HepG2 (cell line): ENCODE data around the gene GLRX2. TPM values are rescaled to one million over a fixed set of nuclear protein-coding genes. Genes with fewer than 3 reads are reported as not detected.

Source experiments
- CCAR2 ChIP-seq: fragments of 200-400 bp; formaldehyde crosslinking; optimal IDR thresholded peaks from 2 replicates; pipeline ENCODE3; 2018; ENCODE audit warnings: low read depth, mild to moderate bottlenecking, low read length, moderate library complexity
- CHCHD3 ChIP-seq: sonication (generic); formaldehyde crosslinking; IDR thresholded peaks from 2 replicates; pipeline ENCODE4 v1.8.0; 2022; ENCODE audit warnings: mild to moderate bottlenecking, missing genetic modification reagents, moderate library complexity
- HIVEP1 ChIP-seq: sonication (generic); formaldehyde crosslinking; IDR thresholded peaks from 2 replicates; pipeline ENCODE4 v1.4.0; 2020; ENCODE audit warnings: mild to moderate bottlenecking, missing genetic modification reagents
- HNF4G ChIP-seq, 2 experiments: sonication (generic) in 1 of 2; formaldehyde crosslinking in 1 of 2; IDR thresholded peaks; 2 replicates each; pipeline versions ENCODE4 v1.4.0 to v1.6.1; 2011 to 2020; ENCODE audit warnings: borderline replicate concordance in 2 of 2, low read depth in 2 of 2, mild to moderate bottlenecking in 2 of 2, low read length in 1 of 2, missing genetic modification reagents in 1 of 2, moderate library complexity in 1 of 2
- IRF9 ChIP-seq: sonication (generic); formaldehyde crosslinking; IDR thresholded peaks from 2 replicates; pipeline ENCODE4 v1.8.0; 2022; ENCODE audit warnings: missing genetic modification reagents, mild to moderate bottlenecking, borderline replicate concordance
- KLF16 ChIP-seq, 2 experiments: sonication (generic) in 1 of 2; formaldehyde crosslinking in 1 of 2; IDR thresholded peaks; 2 replicates each; pipeline versions ENCODE4 v1.6.1 to v1.8.0; 2016 to 2023; ENCODE audit warnings: missing genetic modification reagents in 2 of 2, missing compliant biosample characterization in 1 of 2
- MAFK ChIP-seq, 2 experiments: IDR thresholded peaks in 1 of 2; conservative IDR thresholded peaks in 1 of 2; 2 replicates each; pipeline ENCODE4 v1.6.1; 2011; ENCODE audit warnings: improper control_type of control experiment in 2 of 2, low read length in 2 of 2
- MLLT10 ChIP-seq: sonication (generic); formaldehyde crosslinking; IDR thresholded peaks from 2 replicates; pipeline ENCODE4 v1.4.0; 2020; ENCODE audit warnings: missing genetic modification reagents
- MTF1 ChIP-seq: sonication (generic); formaldehyde crosslinking; IDR thresholded peaks from 2 replicates; pipeline ENCODE4 v1.5.0; 2020; ENCODE audit warnings: missing genetic modification reagents
- MYNN ChIP-seq: sonication (generic); formaldehyde crosslinking; IDR thresholded peaks from 2 replicates; pipeline ENCODE4 v1.4.0; 2020; ENCODE audit warnings: mild to moderate bottlenecking, low read depth, missing genetic modification reagents
- PBX2 ChIP-seq: IDR thresholded peaks from 2 replicates; pipeline ENCODE4 v1.6.1; 2016; ENCODE audit warnings: control low read depth
- SOX13 ChIP-seq, 3 experiments: fragments of 450-650 bp in 1 of 3; sonication (generic) in 1 of 3; formaldehyde crosslinking in 1 of 3; IDR thresholded peaks in 2 of 3; conservative IDR thresholded peaks in 1 of 3; 2 replicates each; pipeline versions ENCODE4 v1.5.0 to v1.6.1; 2016 to 2020; ENCODE audit warnings: antibody characterized with exemption in 1 of 3, mild to moderate bottlenecking in 1 of 3, missing compliant biosample characterization in 1 of 3, missing genetic modification reagents in 1 of 3, moderate library complexity in 1 of 3
- SRSF9 ChIP-seq: fragments of 200-400 bp; formaldehyde crosslinking; IDR thresholded peaks from 2 replicates; pipeline ENCODE4 v1.6.1; 2018; ENCODE audit warnings: borderline replicate concordance, mild to moderate bottlenecking, low read depth, low read length; ENCODE audit not compliant: insufficient read depth, poor library complexity, severe bottlenecking
- TGIF2 ChIP-seq: IDR thresholded peaks from 2 replicates; pipeline ENCODE4 v1.6.1; 2016; ENCODE audit warnings: control low read depth, missing compliant biosample characterization
- THAP11 ChIP-seq: IDR thresholded peaks from 2 replicates; pipeline ENCODE4 v1.6.1; 2016; ENCODE audit warnings: missing biosample characterization, missing genetic modification reagents
- YY1 ChIP-seq: IDR thresholded peaks from 2 replicates; pipeline ENCODE4 v1.6.1; 2011; ENCODE audit warnings: low read length, low read depth, moderate library complexity, mild to moderate bottlenecking; ENCODE audit not compliant: insufficient read depth, insufficient replicate concordance
- ZFP41 ChIP-seq: sonication (generic); formaldehyde crosslinking; IDR thresholded peaks from 2 replicates; pipeline ENCODE4 v1.4.0; 2020; ENCODE audit warnings: mild to moderate bottlenecking, missing genetic modification reagents, borderline replicate concordance
- ZNF30 ChIP-seq: sonication (generic); formaldehyde crosslinking; IDR thresholded peaks from 2 replicates; pipeline ENCODE4 v1.5.0; 2020; ENCODE audit warnings: mild to moderate bottlenecking, missing genetic modification reagents
- ZNF614 ChIP-seq: IDR thresholded peaks from 2 replicates; pipeline ENCODE4 v1.6.1; 2018; ENCODE audit warnings: missing biosample characterization, missing genetic modification reagents, inconsistent platforms, borderline replicate concordance
- polyA plus RNA-seq, 8 experiments: library from polyadenylated mRNA; depleted of rRNA in 3 of 8; stranded (reverse) in 7 of 8; unstranded in 1 of 8; fragments of >200 nt; fragmentation: Illumina TruSeq in 4 of 8; extraction: Trizol in 4 of 8; gene quantifications; 2 replicates each; pipeline versions ENCODE4 v1.2.1 to v1.2.3, GENCODE V29; 2011 to 2016; ENCODE audit warnings: low read depth in 4 of 8, missing spikeins in 1 of 8, mixed read lengths in 1 of 8; ENCODE audit not compliant: insufficient read depth in 1 of 8
- total RNA-seq, 5 experiments: library from RNA; depleted of rRNA; stranded (reverse); fragments of >200 nt; fragmentation: Illumina TruSeq; extraction: Trizol; gene quantifications; 2 replicates each; pipeline ENCODE4 v1.2.3, GENCODE V29; 2016; ENCODE audit warnings: low read depth in 1 of 5
- TF ChIP-seq, protein P1 (sequence below): IDR thresholded peaks from 2 replicates; pipeline ENCODE4 v1.6.1; 2016; ENCODE audit warnings: low read depth, control low read depth
- TF ChIP-seq, protein P2 (sequence below): sonication (generic); formaldehyde crosslinking; IDR thresholded peaks from 2 replicates; pipeline ENCODE4 v1.4.0; 2020; ENCODE audit warnings: mild to moderate bottlenecking, missing genetic modification reagents

Gene GLRX2
- total and polyA plus RNA-seq, 2 of the 13 experiments (the other 11 are each of a cell fraction or from before 2014, with no cell fraction given) = 11.9 to 39.0 TPM

DNA sequence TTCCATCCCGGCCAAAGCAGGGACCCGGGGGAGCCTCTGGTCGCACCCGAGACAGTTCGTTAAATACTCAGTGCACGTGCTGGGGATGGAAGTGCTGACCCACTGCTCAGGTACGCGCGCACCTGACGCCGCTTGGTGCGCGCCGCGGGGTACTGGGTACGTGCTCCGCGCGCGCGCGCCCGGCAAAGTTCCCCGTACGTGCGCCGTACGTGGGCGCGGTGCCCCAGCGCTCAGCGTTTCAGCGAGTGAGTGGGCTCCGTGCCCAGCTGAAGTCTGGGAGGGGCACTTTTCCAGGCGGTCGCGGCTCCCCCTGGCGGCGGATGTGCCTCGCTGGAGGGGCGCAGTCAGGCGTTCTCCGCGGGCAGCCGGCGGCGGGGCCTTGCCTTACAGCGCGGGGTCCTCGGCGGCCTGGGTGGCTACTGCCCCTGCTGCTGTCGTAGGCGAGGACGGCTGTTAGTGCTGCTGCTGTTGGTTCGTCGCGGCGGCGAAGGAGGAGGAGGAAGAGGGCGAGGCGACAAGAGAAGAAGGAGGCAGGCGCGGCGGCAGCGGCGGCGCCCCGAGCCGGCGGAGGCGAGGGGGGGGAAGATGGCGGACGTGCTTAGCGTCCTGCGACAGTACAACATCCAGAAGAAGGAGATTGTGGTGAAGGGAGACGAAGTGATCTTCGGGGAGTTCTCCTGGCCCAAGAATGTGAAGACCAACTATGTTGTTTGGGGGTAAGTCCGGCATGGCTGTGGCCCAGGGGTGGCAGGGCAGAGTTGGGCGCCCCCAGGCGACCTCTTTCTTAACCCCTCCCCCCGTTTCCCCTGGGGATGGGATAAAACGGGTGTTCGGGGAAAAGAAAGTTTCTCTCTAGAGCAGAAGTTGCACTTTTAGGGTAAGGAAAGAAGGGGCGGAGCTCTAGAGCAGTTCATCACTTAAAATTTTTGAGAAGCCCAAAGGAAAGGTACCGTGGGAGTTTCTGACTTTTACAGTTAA is 16.7 kb upstream of the GLRX2 start, which contains the start of gene CDC73 (continued):
- TF ChIP-seq ZNF30 (CRISPR knock-in tag) = no peak
- 0 out of 2 replicates have a peak, but pooled peaks have one; percentile 10 for TF ChIP-seq HNF4G (IDR thresholded peaks at IDR 0.05; ENCODE audit: borderline replicate concordance, low read depth, low read length)
- peak; percentile 21; the same call in 1 of the 2 replicates for TF ChIP-seq HNF4G (CRISPR knock-in tag; IDR thresholded peaks at IDR 0.05; ENCODE audit: borderline replicate concordance, low read depth)
- TF ChIP-seq MLLT10 = no peak
- peak; percentile 83; the same call in 1 of the 2 replicates for TF ChIP-seq ZNF614
- no peak for TF ChIP-seq ZFP41 (CRISPR knock-in tag)
- TF ChIP-seq THAP11 (CRISPR knock-in tag) = peak; percentile 91
- no peak for TF ChIP-seq SOX13 (IDR thresholded peaks at IDR 0.05)
- TF ChIP-seq SOX13 (CRISPR knock-in tag; conservative IDR thresholded peaks at IDR 0.05 in 1 of 2, IDR thresholded peaks at IDR 0.05 in 1 of 2) = peak in 1 of 2 experiments; percentile 75; a peak in 2 of 4 replicates
- TF ChIP-seq SRSF9 = no peak
- TF ChIP-seq MYNN (CRISPR knock-in tag) = peak; percentile 86; the same call in 1 of the 2 replicates
- TF ChIP-seq PBX2 (CRISPR knock-in tag) = no peak; the same call in 1 of the 2 replicates
- peak; percentile 89 for TF ChIP-seq YY1
- TF ChIP-seq KLF16 (CRISPR knock-in tag; IDR thresholded peaks at IDR 0.05) = peak; percentile 85; a peak in 2 of 4 replicates
- TF ChIP-seq CCAR2 = no peak
- TF ChIP-seq IRF9 (CRISPR knock-in tag) = peak; percentile 98
- no peak for TF ChIP-seq MTF1
- no peak; a peak in 1 of 4 replicates for TF ChIP-seq MAFK (conservative IDR thresholded peaks at IDR 0.05 in 1 of 2, IDR thresholded peaks at IDR 0.05 in 1 of 2; ENCODE audit: low read length in 2 of 2)
- TF ChIP-seq, protein P1, sequence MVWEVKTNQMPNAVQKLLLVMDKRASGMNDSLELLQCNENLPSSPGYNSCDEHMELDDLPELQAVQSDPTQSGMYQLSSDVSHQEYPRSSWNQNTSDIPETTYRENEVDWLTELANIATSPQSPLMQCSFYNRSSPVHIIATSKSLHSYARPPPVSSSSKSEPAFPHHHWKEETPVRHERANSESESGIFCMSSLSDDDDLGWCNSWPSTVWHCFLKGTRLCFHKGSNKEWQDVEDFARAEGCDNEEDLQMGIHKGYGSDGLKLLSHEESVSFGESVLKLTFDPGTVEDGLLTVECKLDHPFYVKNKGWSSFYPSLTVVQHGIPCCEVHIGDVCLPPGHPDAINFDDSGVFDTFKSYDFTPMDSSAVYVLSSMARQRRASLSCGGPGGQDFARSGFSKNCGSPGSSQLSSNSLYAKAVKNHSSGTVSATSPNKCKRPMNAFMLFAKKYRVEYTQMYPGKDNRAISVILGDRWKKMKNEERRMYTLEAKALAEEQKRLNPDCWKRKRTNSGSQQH (CRISPR knock-in tag) = no peak
- TF ChIP-seq HIVEP1 = peak; percentile 98
- TF ChIP-seq, protein P2, sequence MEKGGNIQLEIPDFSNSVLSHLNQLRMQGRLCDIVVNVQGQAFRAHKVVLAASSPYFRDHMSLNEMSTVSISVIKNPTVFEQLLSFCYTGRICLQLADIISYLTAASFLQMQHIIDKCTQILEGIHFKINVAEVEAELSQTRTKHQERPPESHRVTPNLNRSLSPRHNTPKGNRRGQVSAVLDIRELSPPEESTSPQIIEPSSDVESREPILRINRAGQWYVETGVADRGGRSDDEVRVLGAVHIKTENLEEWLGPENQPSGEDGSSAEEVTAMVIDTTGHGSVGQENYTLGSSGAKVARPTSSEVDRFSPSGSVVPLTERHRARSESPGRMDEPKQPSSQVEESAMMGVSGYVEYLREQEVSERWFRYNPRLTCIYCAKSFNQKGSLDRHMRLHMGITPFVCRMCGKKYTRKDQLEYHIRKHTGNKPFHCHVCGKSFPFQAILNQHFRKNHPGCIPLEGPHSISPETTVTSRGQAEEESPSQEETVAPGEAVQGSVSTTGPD (CRISPR knock-in tag) = no peak
- peak; percentile 86 for TF ChIP-seq TGIF2 (CRISPR knock-in tag)
- TF ChIP-seq CHCHD3 (CRISPR knock-in tag) = peak; percentile 72; the same call in 1 of the 2 replicates
